Endothelial cell of umbilical vein (primary cell): ENCODE results near the gene IFITM5. TPM values are rescaled to one million over a fixed set of nuclear protein-coding genes. Genes with fewer than 3 reads are reported as not detected.

Experiments used
- BruUV-seq: library from RNA; stranded (reverse); fragments of 400-500 nt; replicated peaks from 2 replicates; lab custom pipeline; 2021; lab: Mats Ljungman, UMichigan
- CTCF ChIA-PET: fragments of 300-600, 350-600 bp; sonication (Branson Sonifier 250); formaldehyde crosslinking; loops from one replicate; lab custom pipeline; 2021; ENCODE audit warnings: antibody characterized with exemption, inconsistent platforms; lab: Charles Lee
- POLR2A ChIA-PET: fragments of 300-600, 350-600 bp; sonication (Branson Sonifier 250); formaldehyde crosslinking; loops from one replicate; lab custom pipeline; 2021; ENCODE audit warnings: antibody characterized with exemption, inconsistent platforms; lab: Charles Lee
- DNase-seq: peaks from one replicate; pipeline ENCODE4 v3.0.0-alpha.2; 2011; ENCODE audit warnings: low read depth, low spot score
- FAIRE-seq: peaks from 2 replicates; lab custom pipeline; 2011; peaks lifted over from hg19 to GRCh38; lab: Jason Lieb, UNC
- H2AFZ ChIP-seq: 2 replicates; pipeline ENCODE4 v1.6.0; 2012; ENCODE audit warnings: low read depth, low read length, control low read depth, inconsistent platforms
- H3K27ac ChIP-seq: 2 replicates; pipeline ENCODE4 v1.5.1; 2011; ENCODE audit warnings: low read depth, mild to moderate bottlenecking, control low read depth, low read length, moderate library complexity; ENCODE audit not compliant: insufficient read depth
- H3K27me3 ChIP-seq, 2 experiments: 2 replicates each; pipeline versions ENCODE4 v1.6.0 to v1.6.1; 2011; ENCODE audit warnings: low read length in 2 of 2, mixed read lengths in 1 of 2; ENCODE audit not compliant: control insufficient read depth in 2 of 2, insufficient read depth in 2 of 2
- H3K36me3 ChIP-seq, 2 experiments: 2 replicates in 1 of 2; 3 replicates in 1 of 2; pipeline ENCODE4 v1.5.1; 2011; ENCODE audit warnings: low read length in 2 of 2, mild to moderate bottlenecking in 1 of 2, moderate library complexity in 1 of 2; ENCODE audit not compliant: control insufficient read depth in 2 of 2, insufficient read depth in 2 of 2; ENCODE audit errors: extremely low read depth in 1 of 2
- H3K4me1 ChIP-seq: 3 replicates; pipeline ENCODE4 v1.5.1; 2011; ENCODE audit warnings: mild to moderate bottlenecking, low read length; ENCODE audit not compliant: control insufficient read depth, insufficient read depth; ENCODE audit errors: extremely low read depth
- H3K4me2 ChIP-seq: 2 replicates; pipeline ENCODE4 v1.6.1; 2011; ENCODE audit warnings: low read length, control low read depth, mixed read lengths; ENCODE audit not compliant: insufficient read depth
- H3K4me3 ChIP-seq, 3 experiments: fragments of 200-600 bp in 1 of 3; sonication (generic), shearing (Covaris generic) in 1 of 3; replicated peaks in 1 of 3; 2 replicates each; pipeline ENCODE4 v1.5.1; 2011 to 2016; ENCODE audit warnings: control low read depth in 3 of 3, low read length in 3 of 3, mild to moderate bottlenecking in 2 of 3, inconsistent platforms in 1 of 3, low read depth in 1 of 3, moderate library complexity in 1 of 3; ENCODE audit not compliant: insufficient read depth in 1 of 3
- H3K79me2 ChIP-seq: 2 replicates; pipeline ENCODE4 v1.6.0; 2012; ENCODE audit warnings: low read length, inconsistent platforms; ENCODE audit not compliant: control insufficient read depth, insufficient read depth
- H3K9ac ChIP-seq: replicated peaks from 2 replicates; pipeline ENCODE3; 2011; ENCODE audit warnings: low read length, control low read depth; ENCODE audit not compliant: insufficient read depth; ENCODE audit errors: extremely low read depth
- H3K9me1 ChIP-seq: replicated peaks from 3 replicates; pipeline ENCODE4 v1.6.0; 2011; ENCODE audit warnings: mild to moderate bottlenecking, low read length; ENCODE audit not compliant: control insufficient read depth, insufficient read depth; ENCODE audit errors: extremely low read depth
- H3K9me3 ChIP-seq: replicated peaks from 2 replicates; pipeline ENCODE4 v1.5.1; 2012; ENCODE audit warnings: low read length, inconsistent platforms; ENCODE audit not compliant: control insufficient read depth, insufficient read depth
- H4K20me1 ChIP-seq: replicated peaks from 2 replicates; pipeline ENCODE3; 2011; ENCODE audit warnings: mild to moderate bottlenecking, low read length; ENCODE audit not compliant: control insufficient read depth, insufficient read depth; ENCODE audit errors: extremely low read depth
- CTCF ChIP-seq, 2 donors: IDR thresholded peaks; 1 replicate in 1 of 2; 2 replicates in 1 of 2; pipeline ENCODE4 v1.5.1; 2011; ENCODE audit warnings: low read length in 2 of 2, mild to moderate bottlenecking in 2 of 2, moderate library complexity in 2 of 2, control low read depth in 1 of 2, inconsistent platforms in 1 of 2, low read depth in 1 of 2; ENCODE audit not compliant: insufficient read depth in 1 of 2; ENCODE audit errors: extremely low read depth in 1 of 2
- EZH2 ChIP-seq: IDR thresholded peaks from 2 replicates; pipeline ENCODE4 v1.6.1; 2012; ENCODE audit warnings: borderline replicate concordance, low read depth, mild to moderate bottlenecking, moderate library complexity, low read length, inconsistent platforms; ENCODE audit not compliant: severe bottlenecking
- FOS ChIP-seq: IDR thresholded peaks from 2 replicates; pipeline ENCODE4 v1.6.1; 2011; ENCODE audit warnings: mild to moderate bottlenecking, low read length, moderate library complexity, borderline replicate concordance; ENCODE audit not compliant: insufficient read depth
- GATA2 ChIP-seq: IDR thresholded peaks from 2 replicates; pipeline ENCODE4 v1.7.0; 2011; ENCODE audit warnings: low read depth, mild to moderate bottlenecking, moderate library complexity, mixed read lengths, low read length; ENCODE audit not compliant: insufficient read length, insufficient read depth
- JUN ChIP-seq: IDR thresholded peaks from 2 replicates; pipeline ENCODE4 v1.6.1; 2011; ENCODE audit warnings: borderline replicate concordance, low read depth; ENCODE audit not compliant: insufficient read length, insufficient read depth
- MAX ChIP-seq: IDR thresholded peaks from 2 replicates; pipeline ENCODE4 v1.6.1; 2011; ENCODE audit not compliant: insufficient read depth, insufficient read length
- MYC ChIP-seq: IDR thresholded peaks from one replicate; pipeline ENCODE4 v1.6.1; 2011; ENCODE audit warnings: mild to moderate bottlenecking, low read depth, low read length
- POLR2A ChIP-seq: IDR thresholded peaks from 2 replicates; pipeline ENCODE4 v1.6.1; 2012; ENCODE audit warnings: low read depth, mild to moderate bottlenecking, control low read depth, low read length
- POLR2AphosphoS5 ChIP-seq: IDR thresholded peaks from 2 replicates; pipeline ENCODE4 v1.6.1; 2012; ENCODE audit warnings: low read depth, mild to moderate bottlenecking, control low read depth, low read length, moderate library complexity; ENCODE audit not compliant: insufficient read depth
- dilution Hi-C: fragments of 300-500 bp; cut with MboI; formaldehyde crosslinking; loops from one replicate; pipeline ENCODE4 v1.15.0; 2019; ENCODE audit warnings: low sequenced_read_pairs; ENCODE audit not compliant: extremely low pct_ligation_motif_present
- intact Hi-C: fragments of 100-400 bp; cut with micrococcal nuclease; formaldehyde crosslinking; loops from one replicate; pipeline ENCODE4 v1.10.0; 2022
- polyA plus RNA-seq, 4 experiments: library from polyadenylated mRNA; depleted of rRNA in 3 of 4; stranded (reverse) in 3 of 4; unstranded in 1 of 4; fragments of >200 nt; gene quantifications; 2 replicates each; pipeline versions ENCODE4 v1.2.1 to v1.2.3, GENCODE V29; 2011 to 2012; ENCODE audit warnings: missing spikeins in 1 of 4
- total RNA-seq: library from RNA; stranded (reverse); gene quantifications from 2 replicates; pipeline ENCODE4 v1.2.3, GENCODE V29; 2021

IFITM5 gene
- total and polyA plus RNA-seq, 2 donors (not counting 3 experiments of a cell fraction or from before 2014, with no cell fraction given): not detected

GRCh38 chr11:326592-326841 lies 27.2 kb upstream of the IFITM5 start:
- POLR2A ChIA-PET: no interaction called here
- intact Hi-C loops: loop anchor here (2.0 kb wide), 1 partner anchor 30 kb away; no protein-coding TSS in a partner anchor

More at GRCh38 chr11:326592-326841, 27.2 kb upstream of the IFITM5 start:
- TF ChIP-seq MYC (no peak), MAX (no peak), POLR2AphosphoS5 (no peak), JUN (no peak), POLR2A (no peak), EZH2 (no peak), CTCF (IDR thresholded peaks at IDR 0.05; ENCODE audit: extremely low read depth in 1 of 2, insufficient read depth in 1 of 2, low read depth in 1 of 2, low read length in 2 of 2) (no peak), FOS (no peak), GATA2 (no peak)
- dilution Hi-C loops: no loop called here
- no peak overlapping the region for H3K4me2 ChIP-seq
- CTCF ChIA-PET: interaction anchor here (1.2 to 1.3 kb wide), 2 partner anchors 22 to 24 kb away, joined by 3 to 4 read pairs; no protein-coding TSS in a partner anchor
- H3K9ac ChIP-seq: no peak overlapping the region
- peak overlapping the region; percentile 50 for H2AFZ ChIP-seq
- no peaks in the 10 kb centered on the region for H3K27me3 ChIP-seq
- peak overlapping the region; percentile 59 for H3K27ac ChIP-seq
- H4K20me1 ChIP-seq: no peaks in the 10 kb centered on the region
- BruUV-seq: no TSS peak
- no peak for DNase-seq
- no peak overlapping the region for H3K4me3 ChIP-seq
- H3K4me1 ChIP-seq: peaks cover 15% of the 10 kb centered on the region
- H3K36me3 ChIP-seq: no peaks in the 10 kb centered on the region
- H3K9me3 ChIP-seq: no peaks in the 10 kb centered on the region
- no peaks in the 10 kb centered on the region for H3K79me2 ChIP-seq
- no peak for FAIRE-seq
- no peaks in the 10 kb centered on the region for H3K9me1 ChIP-seq
